22Rv1 (cell line): ENCODE data around the gene FCSK.
A peak's percentile ranks its signal among the peaks of the same experiment; 100 is the strongest.

Experiments
- H3K27ac ChIP-seq: fragments of 450-650 bp; 2 replicates; pipeline ENCODE4 v1.5.1; 2017
- CTCF ChIP-seq: fragments of 450-650 bp; IDR thresholded peaks from 2 replicates; pipeline ENCODE4 v1.5.1; 2017; ENCODE audit warnings: mild to moderate bottlenecking
- ZFX ChIP-seq: fragments of 450-650 bp; IDR thresholded peaks from 2 replicates; pipeline ENCODE4 v1.6.1; 2017; ENCODE audit warnings: antibody characterized with exemption, borderline replicate concordance

Gene FCSK

GRCh38 chr16:70466805-70467076 lies 12.3 kb downstream of the FCSK start:
- TF ChIP-seq CTCF (no peak), ZFX (no peak)
- no peak overlapping the region for H3K27ac ChIP-seq

GRCh38 chr16:70467113-70467512 lies 12.7 kb downstream of the FCSK start:
- TF ChIP-seq ZFX (no peak), CTCF (no peak)
- no peak overlapping the region for H3K27ac ChIP-seq

GRCh38 chr16:70467608-70468007 lies 13.2 kb downstream of the FCSK start:
- no peak overlapping the region for H3K27ac ChIP-seq
- no peak for TF ChIP-seq ZFX
- no peak for TF ChIP-seq CTCF

GRCh38 chr16:70468776-70469525 lies 14.6 kb downstream of the FCSK start:
- no peak overlapping the region for H3K27ac ChIP-seq
- TF ChIP-seq ZFX (no peak), CTCF (no peak)

- TF ChIP-seq CTCF: no peak
- no peak for TF ChIP-seq ZFX
- H3K27ac ChIP-seq: no peak overlapping the region
These were observed 15.9 kb downstream of the FCSK start for GRCh38 chr16:70470141-70470926.

- TF ChIP-seq CTCF (peak; percentile 28; the same call in 1 of the 2 replicates), ZFX (no peak)
- H3K27ac ChIP-seq: no peak overlapping the region
These were observed 16.5 kb downstream of the FCSK start for GRCh38 chr16:70470927-70471341.

GRCh38 chr16:70472786-70473433 lies 18.5 kb downstream of the FCSK start:
- TF ChIP-seq ZFX (no peak), CTCF (no peak)
- no peak overlapping the region for H3K27ac ChIP-seq
